ENCODE measurements around the gene FLYWCH2. TPM values are rescaled to one million over a fixed set of nuclear protein-coding genes. Genes with fewer than 3 reads are reported as not detected.

The FLYWCH2 gene
- total RNA-seq, 1 experiment from 2014 or later: 33.7 TPM

DNA sequence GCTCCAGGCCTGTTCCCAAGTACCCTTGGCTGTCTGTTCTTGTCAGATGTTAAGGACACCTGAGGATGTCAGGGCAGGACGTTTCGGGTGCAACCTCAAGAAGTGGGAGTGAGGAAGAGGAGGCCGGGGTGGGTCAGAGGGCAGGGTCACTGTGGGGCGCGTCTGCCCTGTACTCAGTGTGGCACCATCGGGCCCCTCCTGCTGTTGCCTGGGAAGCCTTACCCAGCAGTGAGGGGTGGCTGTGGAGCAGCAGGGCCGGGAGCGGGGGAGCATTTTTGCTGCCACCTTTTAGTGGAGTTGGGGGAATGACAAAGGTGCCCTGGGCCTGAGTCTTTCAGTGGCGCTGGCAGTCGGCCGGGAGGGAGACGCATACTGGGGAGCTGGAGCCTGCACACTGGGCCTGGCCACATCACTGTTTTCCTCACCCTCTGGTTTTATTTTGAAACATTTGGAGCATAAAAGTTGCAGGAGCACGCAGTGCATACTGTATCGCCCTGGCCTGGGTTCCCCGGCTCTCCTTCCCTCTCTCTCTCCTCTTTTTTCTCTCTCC, 17.6 kb downstream of the FLYWCH2 start:
- Histone ChIP-seq H3K27me3 (ENCODE audit: insufficient read depth, low read length) (no peaks in the 10 kb centered on the region), H3K4me2 (ENCODE audit: low read length) (no peak overlapping the region), H3K27ac (ENCODE audit: low read depth, low read length) (no peak overlapping the region), H3K4me1 (ENCODE audit: control insufficient read depth in 1 of 2, insufficient read depth in 2 of 2, low read length in 2 of 2) (peaks cover 8 to 20% of the 10 kb centered on the region in 2 experiments; a peak in 3 of 4 replicates), H3K9me3 (ENCODE audit: control insufficient read depth in 1 of 2, insufficient read depth in 1 of 2, low read depth in 1 of 2, low read length in 2 of 2) (no peaks in the 10 kb centered on the region), H4K20me1 (ENCODE audit: insufficient read depth) (no peaks in the 10 kb centered on the region), H3K9ac (ENCODE audit: low read length) (no peak overlapping the region), H3K36me3 (ENCODE audit: control insufficient read depth in 1 of 2, insufficient read depth in 2 of 2, low read length in 2 of 2) (peaks cover 0 to 4% of the 10 kb centered on the region in 2 experiments; a peak in 2 of 4 replicates), H2AFZ (ENCODE audit: low read depth, low read length, poor library complexity, severe bottlenecking) (no peak overlapping the region), H3K9me2 (ENCODE audit: insufficient read depth) (no peaks in the 10 kb centered on the region), H3K79me2 (ENCODE audit: insufficient read depth, low read length) (no peaks in the 10 kb centered on the region), H3K4me3 (replicated peaks in 1 of 2; ENCODE audit: low read depth in 1 of 2, low read length in 2 of 2) (no peak overlapping the region)
- RAD21 ChIA-PET (ENCODE audit: low non-redundant PET in 1 of 2, low total read pairs in 2 of 2, uncharacterized antibody in 2 of 2, unreplicated experiment in 2 of 2): no interaction called here
- no TSS peak for BruUV-seq (replicated peaks)
- POLR2A ChIA-PET: no interaction called here
- CTCF ChIA-PET: no interaction called here
- intact Hi-C loops (cut with micrococcal nuclease): no loop called here
- TF ChIP-seq FOSL1 (IDR thresholded peaks at IDR 0.05; ENCODE audit: low read depth) (no peak), SRF (IDR thresholded peaks at IDR 0.05; ENCODE audit: low read depth) (no peak), ATF3 (IDR thresholded peaks at IDR 0.05) (no peak), POLR2AphosphoS5 (IDR thresholded peaks at IDR 0.05; ENCODE audit: low read depth, low read length) (no peak), ZFX (IDR thresholded peaks at IDR 0.05) (no peak), JUND (IDR thresholded peaks at IDR 0.05) (no peak), EZH2phosphoT487 (IDR thresholded peaks at IDR 0.05; ENCODE audit: borderline replicate concordance) (no peak), ZNF274 (IDR thresholded peaks at IDR 0.05; ENCODE audit: low read depth, low read length) (no peak)
- TF ChIP-seq, protein P1, sequence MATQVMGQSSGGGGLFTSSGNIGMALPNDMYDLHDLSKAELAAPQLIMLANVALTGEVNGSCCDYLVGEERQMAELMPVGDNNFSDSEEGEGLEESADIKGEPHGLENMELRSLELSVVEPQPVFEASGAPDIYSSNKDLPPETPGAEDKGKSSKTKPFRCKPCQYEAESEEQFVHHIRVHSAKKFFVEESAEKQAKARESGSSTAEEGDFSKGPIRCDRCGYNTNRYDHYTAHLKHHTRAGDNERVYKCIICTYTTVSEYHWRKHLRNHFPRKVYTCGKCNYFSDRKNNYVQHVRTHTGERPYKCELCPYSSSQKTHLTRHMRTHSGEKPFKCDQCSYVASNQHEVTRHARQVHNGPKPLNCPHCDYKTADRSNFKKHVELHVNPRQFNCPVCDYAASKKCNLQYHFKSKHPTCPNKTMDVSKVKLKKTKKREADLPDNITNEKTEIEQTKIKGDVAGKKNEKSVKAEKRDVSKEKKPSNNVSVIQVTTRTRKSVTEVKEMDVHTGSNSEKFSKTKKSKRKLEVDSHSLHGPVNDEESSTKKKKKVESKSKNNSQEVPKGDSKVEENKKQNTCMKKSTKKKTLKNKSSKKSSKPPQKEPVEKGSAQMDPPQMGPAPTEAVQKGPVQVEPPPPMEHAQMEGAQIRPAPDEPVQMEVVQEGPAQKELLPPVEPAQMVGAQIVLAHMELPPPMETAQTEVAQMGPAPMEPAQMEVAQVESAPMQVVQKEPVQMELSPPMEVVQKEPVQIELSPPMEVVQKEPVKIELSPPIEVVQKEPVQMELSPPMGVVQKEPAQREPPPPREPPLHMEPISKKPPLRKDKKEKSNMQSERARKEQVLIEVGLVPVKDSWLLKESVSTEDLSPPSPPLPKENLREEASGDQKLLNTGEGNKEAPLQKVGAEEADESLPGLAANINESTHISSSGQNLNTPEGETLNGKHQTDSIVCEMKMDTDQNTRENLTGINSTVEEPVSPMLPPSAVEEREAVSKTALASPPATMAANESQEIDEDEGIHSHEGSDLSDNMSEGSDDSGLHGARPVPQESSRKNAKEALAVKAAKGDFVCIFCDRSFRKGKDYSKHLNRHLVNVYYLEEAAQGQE (IDR thresholded peaks at IDR 0.05; ENCODE audit: low read depth): no peak
- DNase-seq (ENCODE audit: low read depth, low spot score): no peak
- no peak for ATAC-seq
